ENCODE results near the gene KIF2A. TPM values are rescaled to one million over a fixed set of nuclear protein-coding genes. Genes with fewer than 3 reads are reported as not detected.
A peak's percentile ranks its signal among the peaks of the same experiment; 100 is the strongest.

Gene KIF2A
- total RNA-seq, 3 donors from 2014 or later = 34.2 to 43.3 (median 41.8) TPM

DNA sequence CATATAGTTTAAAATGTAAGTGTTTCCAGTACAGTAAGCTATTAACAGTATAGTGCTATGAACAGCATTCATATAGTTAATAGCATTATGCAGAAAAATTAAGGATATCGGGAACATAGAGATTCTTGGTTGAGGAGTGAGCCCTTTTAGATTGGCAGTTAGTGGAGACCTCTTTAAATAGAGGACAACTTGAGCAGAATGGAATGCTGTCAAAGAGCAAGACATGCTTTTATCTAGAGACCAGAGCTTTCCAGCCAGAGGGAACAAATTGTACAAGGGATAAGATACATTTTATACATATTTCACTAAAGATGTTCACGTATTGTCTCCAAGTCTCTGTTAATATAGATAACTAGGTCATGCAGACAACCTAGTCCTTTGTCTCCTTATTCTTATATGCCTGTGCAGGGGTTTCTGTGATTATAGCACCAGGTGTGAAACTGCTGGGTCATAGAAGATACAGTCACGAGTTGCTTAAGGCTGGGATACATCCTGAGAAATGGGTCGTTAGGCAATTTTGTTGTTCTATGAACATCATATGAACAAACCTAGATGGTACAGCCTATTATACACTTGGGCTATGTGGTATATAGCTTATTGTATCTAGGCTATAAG lies 112.6 kb downstream of the KIF2A start:
- no peak for DNase-seq
- Histone ChIP-seq H3K9me3 (no peaks in the 10 kb centered on the region), H3K4me1 (ENCODE audit: low read depth) (peaks cover under 1% of the 10 kb centered on the region), H3K4me3 (no peak overlapping the region), H3K36me3 (ENCODE audit: low read depth) (no peaks in the 10 kb centered on the region)
- TF ChIP-seq, protein P1, sequence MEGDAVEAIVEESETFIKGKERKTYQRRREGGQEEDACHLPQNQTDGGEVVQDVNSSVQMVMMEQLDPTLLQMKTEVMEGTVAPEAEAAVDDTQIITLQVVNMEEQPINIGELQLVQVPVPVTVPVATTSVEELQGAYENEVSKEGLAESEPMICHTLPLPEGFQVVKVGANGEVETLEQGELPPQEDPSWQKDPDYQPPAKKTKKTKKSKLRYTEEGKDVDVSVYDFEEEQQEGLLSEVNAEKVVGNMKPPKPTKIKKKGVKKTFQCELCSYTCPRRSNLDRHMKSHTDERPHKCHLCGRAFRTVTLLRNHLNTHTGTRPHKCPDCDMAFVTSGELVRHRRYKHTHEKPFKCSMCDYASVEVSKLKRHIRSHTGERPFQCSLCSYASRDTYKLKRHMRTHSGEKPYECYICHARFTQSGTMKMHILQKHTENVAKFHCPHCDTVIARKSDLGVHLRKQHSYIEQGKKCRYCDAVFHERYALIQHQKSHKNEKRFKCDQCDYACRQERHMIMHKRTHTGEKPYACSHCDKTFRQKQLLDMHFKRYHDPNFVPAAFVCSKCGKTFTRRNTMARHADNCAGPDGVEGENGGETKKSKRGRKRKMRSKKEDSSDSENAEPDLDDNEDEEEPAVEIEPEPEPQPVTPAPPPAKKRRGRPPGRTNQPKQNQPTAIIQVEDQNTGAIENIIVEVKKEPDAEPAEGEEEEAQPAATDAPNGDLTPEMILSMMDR (IDR thresholded peaks at IDR 0.05) = no peak
- intact Hi-C loops (cut with DNase I, micrococcal nuclease) = no loop called here
- no peak for ATAC-seq

DNA sequence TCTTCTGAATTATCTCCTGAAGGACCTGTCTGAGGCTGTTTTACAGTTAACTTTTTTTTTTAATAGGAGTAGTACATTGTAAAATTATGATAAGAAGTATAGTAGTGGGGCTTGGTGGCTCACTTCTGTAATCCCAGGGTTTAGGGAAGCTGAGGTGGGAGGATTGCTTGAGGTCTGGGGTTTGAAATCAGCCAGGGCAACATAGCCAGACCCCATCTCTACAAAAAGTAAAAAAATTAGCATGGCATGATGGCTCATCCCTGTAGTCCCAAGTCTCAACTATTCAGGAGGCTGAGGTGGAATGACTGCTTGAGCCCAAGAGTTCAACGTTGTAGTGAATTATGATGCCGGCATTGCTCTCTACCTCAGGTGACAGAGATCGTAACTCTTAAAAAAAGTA lies 113.6 kb downstream of the KIF2A start:
- no peak for ATAC-seq
- Histone ChIP-seq H3K36me3 (ENCODE audit: low read depth) (no peaks in the 10 kb centered on the region), H3K9me3 (no peaks in the 10 kb centered on the region), H3K4me3 (no peak overlapping the region), H3K4me1 (ENCODE audit: low read depth) (no peaks in the 10 kb centered on the region)
- no peak for DNase-seq
- intact Hi-C loops (cut with DNase I, micrococcal nuclease) = no loop called here
- TF ChIP-seq, protein P1 (IDR thresholded peaks at IDR 0.05) = no peak

DNA sequence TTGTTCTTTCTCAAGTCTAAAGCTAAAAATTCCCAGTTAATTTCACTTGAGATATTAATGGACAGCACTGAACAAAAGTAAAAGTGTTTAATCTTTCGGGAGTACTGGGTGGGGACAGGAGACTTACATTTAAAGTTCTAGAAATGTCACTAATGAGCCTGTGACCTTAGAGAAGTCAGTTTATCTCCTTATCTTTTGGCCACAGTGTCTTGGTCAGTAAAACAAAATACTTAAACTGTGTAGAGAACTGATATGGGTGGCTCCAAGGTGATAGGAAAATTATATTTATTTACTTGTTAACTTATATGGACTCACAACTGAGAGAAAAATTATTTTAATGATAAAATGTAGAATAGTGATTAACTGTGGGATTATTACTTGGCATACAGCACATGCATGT lies 115.4 kb downstream of the KIF2A start:
- intact Hi-C loops (cut with DNase I, micrococcal nuclease) = no loop called here
- no peaks in the 10 kb centered on the region for H3K9me3 ChIP-seq
- H3K4me1 ChIP-seq (ENCODE audit: low read depth) = no peaks in the 10 kb centered on the region
- no peaks in the 10 kb centered on the region for H3K36me3 ChIP-seq (ENCODE audit: low read depth)
- TF ChIP-seq, protein P1 (IDR thresholded peaks at IDR 0.05) = no peak
- no peak for ATAC-seq
- DNase-seq = no peak
- H3K4me3 ChIP-seq = no peak overlapping the region

DNA sequence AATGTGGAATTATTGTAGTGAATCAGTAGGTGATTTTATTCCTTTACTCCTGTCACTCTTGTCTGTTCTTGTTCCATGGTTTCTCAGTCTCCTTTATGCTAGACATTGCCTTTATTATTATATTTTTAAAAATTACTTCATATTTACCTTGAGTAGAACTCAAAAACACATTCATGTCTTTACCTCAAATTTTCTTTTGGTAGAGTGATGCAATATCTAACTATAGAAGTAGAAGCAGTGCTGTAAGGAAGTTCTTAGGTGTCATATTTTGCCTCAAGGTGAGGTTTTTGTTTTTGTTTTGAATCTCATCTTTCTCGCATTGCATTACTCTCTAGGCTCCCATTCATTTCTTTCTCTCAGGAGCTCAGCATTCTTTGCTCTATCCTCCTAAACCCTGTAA lies 118.8 kb downstream of the KIF2A start:
- no peaks in the 10 kb centered on the region for H3K9me3 ChIP-seq
- no peak overlapping the region for H3K4me3 ChIP-seq
- DNase-seq = no peak
- no peaks in the 10 kb centered on the region for H3K36me3 ChIP-seq (ENCODE audit: low read depth)
- no peaks in the 10 kb centered on the region for H3K4me1 ChIP-seq (ENCODE audit: low read depth)
- no peak for ATAC-seq
- TF ChIP-seq, protein P1 (IDR thresholded peaks at IDR 0.05) = no peak
- intact Hi-C loops (cut with DNase I, micrococcal nuclease) = no loop called here

DNA sequence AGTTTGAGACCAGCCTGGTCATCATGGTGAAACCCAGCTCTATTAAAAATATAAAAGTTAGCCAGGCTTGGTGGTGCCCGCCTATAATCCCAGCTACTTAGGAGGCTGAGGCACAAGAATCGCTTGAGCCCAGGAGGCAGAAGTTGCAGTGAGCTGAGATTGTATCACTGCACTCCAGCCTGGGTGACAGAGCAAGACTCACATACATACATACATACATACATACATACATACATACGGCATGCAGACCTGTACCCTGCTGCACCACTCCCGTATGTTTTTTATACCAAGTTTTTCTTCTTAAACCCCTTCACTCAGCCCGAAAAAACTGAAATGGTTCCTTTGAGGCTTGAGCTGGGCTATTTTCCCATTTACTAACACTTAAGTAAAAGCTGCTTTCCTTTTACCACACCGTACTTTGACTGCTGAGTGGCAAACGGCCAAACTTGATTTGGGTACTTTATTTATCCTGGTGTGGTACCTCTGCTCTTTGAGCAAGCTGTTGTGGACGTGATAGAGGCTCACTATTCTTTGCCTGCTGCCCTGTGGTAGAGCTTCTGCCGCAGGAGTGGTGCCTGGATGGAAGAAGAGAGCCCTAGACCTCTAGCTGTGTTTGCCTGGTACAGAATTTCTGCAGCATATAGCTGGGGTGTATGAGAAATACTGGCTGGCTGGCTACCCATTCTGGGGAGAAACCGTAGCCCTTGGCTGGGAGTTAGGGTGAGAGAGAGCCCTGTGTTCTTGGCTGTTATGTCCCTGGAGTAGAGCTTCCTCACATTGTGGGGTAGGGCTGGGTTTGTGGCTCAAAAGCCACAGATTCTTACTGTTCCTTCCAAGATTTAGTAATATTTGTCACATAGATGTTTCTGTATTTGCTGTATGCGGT lies 126.0 kb downstream of the KIF2A start:
- intact Hi-C loops (cut with DNase I, micrococcal nuclease) = no loop called here
- Histone ChIP-seq H3K4me3 (no peak overlapping the region), H3K36me3 (ENCODE audit: low read depth) (no peaks in the 10 kb centered on the region), H3K4me1 (ENCODE audit: low read depth) (peaks cover 5% of the 10 kb centered on the region), H3K9me3 (no peaks in the 10 kb centered on the region)
- TF ChIP-seq, protein P1 (IDR thresholded peaks at IDR 0.05) = no peak
- ATAC-seq = peak; percentile 67
- DNase-seq = peak in 1 of 3 donors; percentile 41
